Uterus (tissue), 4 donors: ENCODE measurements around the gene SAMMSON. TPM values are rescaled to one million over a fixed set of nuclear protein-coding genes. Genes with fewer than 3 reads are reported as not detected.

ENCODE experiments used
- DNase-seq, 2 donors: peaks; one replicate each; pipeline ENCODE4 v3.0.0-alpha.2; 2019 to 2020
- H3K27ac ChIP-seq, 2 donors: fragments of 200-600 bp; sonication (generic); 1 replicate in 1 of 2; 2 replicates in 1 of 2; pipeline ENCODE4 v1.5.1; 2016 to 2018
- H3K27me3 ChIP-seq, 2 donors: fragments of 200-600 bp; sonication (generic); one replicate each; pipeline ENCODE4 v1.5.1; 2018 to 2019; ENCODE audit warnings: control low read depth in 1 of 2
- H3K36me3 ChIP-seq, 2 donors: fragments of 200-600 bp; sonication (generic); one replicate each; pipeline ENCODE4 v1.5.1; 2019; ENCODE audit warnings: control low read depth in 1 of 2
- H3K4me1 ChIP-seq, 2 donors: fragments of 200-600 bp; sonication (generic); one replicate each; pipeline ENCODE4 v1.5.1; 2018 to 2019; ENCODE audit warnings: control low read depth in 1 of 2
- H3K4me3 ChIP-seq, 2 donors: fragments of 200-600 bp; sonication (generic); 1 replicate in 1 of 2; 2 replicates in 1 of 2; pipeline ENCODE4 v1.5.1; 2018 to 2019; ENCODE audit warnings: mild to moderate bottlenecking in 1 of 2
- H3K9me3 ChIP-seq, 2 donors: fragments of 200-600 bp; sonication (generic); one replicate each; pipeline ENCODE4 v1.5.1; 2019; ENCODE audit warnings: control low read depth in 1 of 2
- POLR2A ChIP-seq, 2 donors: fragments of 450-650 bp; IDR thresholded peaks; one replicate each; pipeline ENCODE4 v1.6.1; 2016; ENCODE audit warnings: antibody characterized with exemption in 2 of 2, mild to moderate bottlenecking in 1 of 2, moderate library complexity in 1 of 2
- intact Hi-C: fragments of 100-400 bp; cut with DNase I; formaldehyde crosslinking; loops from one replicate; pipeline ENCODE4 v1.15.1; 2023; ENCODE audit warnings: low total_unique reads
- total RNA-seq, 4 donors: library from RNA; depleted of rRNA in 3 of 4; stranded (reverse); fragments of >200 nt in 3 of 4; gene quantifications; one replicate each; pipeline versions ENCODE4 v1.1.0 to v1.2.4, GENCODE V29; 2014 to 2023
- TF ChIP-seq, protein P1 (sequence below), 4 experiments: fragments of 200-600 bp in 2 of 4; fragments of 450-650 bp in 2 of 4; sonication (generic) in 2 of 4; IDR thresholded peaks; one replicate each; pipeline ENCODE4 v1.5.1; 2016 to 2019; ENCODE audit warnings: antibody characterized with exemption in 4 of 4, mild to moderate bottlenecking in 2 of 4, moderate library complexity in 1 of 4
- donor health status: DM: yes; HTN: yes; CAD: no.

The SAMMSON gene
- total RNA-seq, 4 donors from 2014 or later, result 0.21 to 0.62 TPM; not detected in 2

DNA sequence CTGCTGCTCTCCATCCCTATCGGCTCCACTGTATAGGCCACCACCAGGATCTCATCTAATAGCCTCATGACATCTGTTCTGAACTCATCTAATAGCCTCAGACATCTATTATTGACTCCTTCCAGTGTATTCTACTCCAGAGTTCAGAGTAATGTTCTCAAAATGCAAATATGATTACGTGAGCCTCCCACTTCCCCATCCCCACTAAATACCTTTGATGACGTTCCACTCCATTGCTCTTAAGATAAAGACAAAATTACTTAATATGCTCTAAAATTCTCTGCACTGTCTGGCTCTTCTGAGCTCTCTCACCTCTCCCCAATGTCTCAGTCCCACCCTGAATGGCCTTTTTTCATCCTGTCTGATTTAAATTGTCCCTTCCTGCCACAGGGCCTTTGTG, 94.7 kb downstream of the SAMMSON start:
- TF ChIP-seq, protein P1, sequence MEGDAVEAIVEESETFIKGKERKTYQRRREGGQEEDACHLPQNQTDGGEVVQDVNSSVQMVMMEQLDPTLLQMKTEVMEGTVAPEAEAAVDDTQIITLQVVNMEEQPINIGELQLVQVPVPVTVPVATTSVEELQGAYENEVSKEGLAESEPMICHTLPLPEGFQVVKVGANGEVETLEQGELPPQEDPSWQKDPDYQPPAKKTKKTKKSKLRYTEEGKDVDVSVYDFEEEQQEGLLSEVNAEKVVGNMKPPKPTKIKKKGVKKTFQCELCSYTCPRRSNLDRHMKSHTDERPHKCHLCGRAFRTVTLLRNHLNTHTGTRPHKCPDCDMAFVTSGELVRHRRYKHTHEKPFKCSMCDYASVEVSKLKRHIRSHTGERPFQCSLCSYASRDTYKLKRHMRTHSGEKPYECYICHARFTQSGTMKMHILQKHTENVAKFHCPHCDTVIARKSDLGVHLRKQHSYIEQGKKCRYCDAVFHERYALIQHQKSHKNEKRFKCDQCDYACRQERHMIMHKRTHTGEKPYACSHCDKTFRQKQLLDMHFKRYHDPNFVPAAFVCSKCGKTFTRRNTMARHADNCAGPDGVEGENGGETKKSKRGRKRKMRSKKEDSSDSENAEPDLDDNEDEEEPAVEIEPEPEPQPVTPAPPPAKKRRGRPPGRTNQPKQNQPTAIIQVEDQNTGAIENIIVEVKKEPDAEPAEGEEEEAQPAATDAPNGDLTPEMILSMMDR (IDR thresholded peaks at IDR 0.05), result no peak
- no peak for TF ChIP-seq POLR2A (IDR thresholded peaks at IDR 0.05)
- H3K4me1 ChIP-seq, result no peaks in the 10 kb centered on the region
- intact Hi-C loops, result no loop called here

DNA sequence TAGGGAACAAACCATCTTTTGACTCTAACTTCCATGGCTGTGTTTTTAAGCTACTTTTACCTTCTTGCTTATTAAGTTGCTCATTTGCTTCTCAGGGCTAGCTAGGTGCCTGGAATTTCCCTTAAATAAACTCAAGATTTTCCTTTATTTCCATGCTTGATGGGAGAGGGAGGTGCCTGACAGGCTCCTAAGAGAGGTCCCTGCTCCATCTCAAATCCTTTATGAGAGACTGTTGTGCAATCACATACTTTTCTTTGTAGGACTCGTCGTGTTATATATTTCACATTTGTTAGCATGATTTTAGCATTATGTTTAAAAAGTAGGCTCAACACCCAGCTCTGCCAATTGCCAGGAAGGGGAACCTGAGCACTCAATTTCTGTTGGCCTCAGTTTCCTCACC, 95.7 kb downstream of the SAMMSON start:
- H3K36me3 ChIP-seq, result no peaks in the 10 kb centered on the region
- no peak overlapping the region for H3K27ac ChIP-seq
- H3K4me3 ChIP-seq, result no peak overlapping the region
- H3K27me3 ChIP-seq, result no peaks in the 10 kb centered on the region
- TF ChIP-seq, protein P1 (IDR thresholded peaks at IDR 0.05), result no peak
- no peak for DNase-seq
- intact Hi-C loops, result no loop called here
- no peaks in the 10 kb centered on the region for H3K4me1 ChIP-seq
- H3K9me3 ChIP-seq, result no peaks in the 10 kb centered on the region

More for the DNA sequence above, 94.7 kb downstream of the SAMMSON start:
- no peak for DNase-seq
- no peaks in the 10 kb centered on the region for H3K36me3 ChIP-seq
- H3K27ac ChIP-seq, result no peak overlapping the region
- no peaks in the 10 kb centered on the region for H3K27me3 ChIP-seq
- no peaks in the 10 kb centered on the region for H3K9me3 ChIP-seq
- no peak overlapping the region for H3K4me3 ChIP-seq

DNA sequence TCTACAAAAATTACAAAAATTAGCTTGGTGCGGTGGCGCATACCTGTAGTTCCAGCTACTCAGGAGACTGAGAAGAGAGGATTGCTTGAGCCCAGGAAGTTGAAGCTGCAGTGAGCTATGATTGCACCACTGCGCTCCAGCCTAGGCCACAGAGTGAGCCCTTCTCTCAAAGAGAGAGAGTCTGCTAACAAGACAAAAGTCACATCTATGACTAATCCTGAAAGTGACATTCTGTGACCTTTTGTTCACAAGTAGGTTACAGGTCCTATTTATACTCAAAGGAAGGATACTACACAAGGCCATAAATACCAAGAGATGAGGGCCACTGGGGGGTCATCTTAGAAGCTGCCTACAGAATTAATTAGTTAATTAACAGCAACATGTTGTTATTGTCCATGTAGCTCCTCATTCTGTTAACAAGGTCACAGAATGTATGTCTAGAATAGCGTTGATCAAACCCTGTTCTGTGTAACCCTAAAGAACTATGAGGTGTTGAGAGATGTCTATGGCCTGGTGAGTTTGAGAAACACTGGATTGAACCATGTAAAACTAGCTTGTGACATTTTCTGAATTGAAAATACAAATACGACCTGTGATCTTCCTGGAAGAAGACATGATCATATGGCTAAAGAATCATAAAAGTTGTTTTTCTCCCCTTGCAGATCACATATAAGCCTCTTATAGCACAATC, 97.0 kb downstream of the SAMMSON start:
- DNase-seq, result no peak
- intact Hi-C loops, result no loop called here
- H3K9me3 ChIP-seq, result no peaks in the 10 kb centered on the region
- H3K27ac ChIP-seq, result no peak overlapping the region
- TF ChIP-seq, protein P1 (IDR thresholded peaks at IDR 0.05), result no peak
- no peak for TF ChIP-seq POLR2A (IDR thresholded peaks at IDR 0.05)
- no peaks in the 10 kb centered on the region for H3K27me3 ChIP-seq
- H3K4me3 ChIP-seq, result no peak overlapping the region
- no peaks in the 10 kb centered on the region for H3K36me3 ChIP-seq
- H3K4me1 ChIP-seq, result no peaks in the 10 kb centered on the region

DNA sequence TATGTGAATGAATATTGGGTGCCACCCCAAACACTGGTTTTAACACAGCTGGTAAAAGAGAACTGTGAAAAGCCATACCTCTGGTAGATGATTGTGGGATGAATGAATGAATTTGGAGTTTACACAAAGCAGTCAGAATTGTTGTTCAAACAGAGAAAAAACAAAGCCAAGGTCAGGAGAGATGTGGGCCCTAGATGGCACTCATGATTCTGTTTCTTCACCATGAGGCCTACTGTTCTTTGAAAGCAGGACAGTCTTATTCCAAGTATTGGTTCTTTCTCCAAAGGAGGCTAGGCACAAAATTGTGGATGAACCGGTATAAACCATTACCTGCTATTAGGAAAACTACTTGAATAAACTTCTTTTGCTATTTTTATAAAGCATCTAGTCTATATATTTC, 97.6 kb downstream of the SAMMSON start:
- H3K4me1 ChIP-seq, result no peaks in the 10 kb centered on the region
- no peak for DNase-seq
- H3K36me3 ChIP-seq, result no peaks in the 10 kb centered on the region
- intact Hi-C loops, result no loop called here
- no peaks in the 10 kb centered on the region for H3K9me3 ChIP-seq
- no peak overlapping the region for H3K4me3 ChIP-seq
- TF ChIP-seq, protein P1 (IDR thresholded peaks at IDR 0.05), result no peak
- TF ChIP-seq POLR2A (IDR thresholded peaks at IDR 0.05), result no peak
- no peaks in the 10 kb centered on the region for H3K27me3 ChIP-seq
- H3K27ac ChIP-seq, result no peak overlapping the region

DNA sequence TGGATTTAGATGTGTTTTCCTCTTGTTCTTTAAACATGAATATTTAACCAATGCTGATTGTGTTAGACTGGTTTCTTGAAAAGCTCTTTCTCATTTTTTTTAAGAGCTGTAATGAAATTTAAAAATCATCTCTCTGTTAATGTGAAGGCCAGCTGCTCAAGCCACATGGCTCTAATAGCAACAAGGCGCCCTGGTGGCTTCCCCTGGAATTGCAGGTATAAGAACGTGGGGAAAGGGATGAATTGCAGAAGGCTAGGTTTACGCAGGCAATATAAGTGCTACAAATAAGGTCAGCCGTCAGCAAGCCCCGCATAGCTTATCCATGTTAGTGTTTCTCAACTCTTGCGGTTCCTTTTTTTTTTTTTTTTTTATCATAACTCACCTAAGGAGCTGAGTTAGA, 108.5 kb downstream of the SAMMSON start:
- intact Hi-C loops, result no loop called here
- Histone ChIP-seq H3K36me3 (no peaks in the 10 kb centered on the region), H3K27me3 (no peaks in the 10 kb centered on the region), H3K27ac (no peak overlapping the region), H3K4me1 (no peaks in the 10 kb centered on the region), H3K4me3 (no peak overlapping the region), H3K9me3 (no peaks in the 10 kb centered on the region)
- TF ChIP-seq, protein P1 (IDR thresholded peaks at IDR 0.05), result no peak
- no peak for TF ChIP-seq POLR2A (IDR thresholded peaks at IDR 0.05)
- DNase-seq, result no peak
